ENCODE data around the gene CADPS2.

- TF ChIP-seq POLR2A (IDR thresholded peaks at IDR 0.05; ENCODE audit: low read depth, low read length) (no peak), TAF1 (IDR thresholded peaks at IDR 0.05; ENCODE audit: borderline replicate concordance, low read depth, low read length) (no peak)
Measured at GRCh38 chr7:122885583-122886356, 490 bp downstream of the CADPS2 start.
